Osteoblast (primary cell): Measurements from ENCODE around the gene NDRG3. TPM values are rescaled to one million over a fixed set of nuclear protein-coding genes. Genes with fewer than 3 reads are reported as not detected.

Source experiments
- DNase-seq: peaks from one replicate; pipeline ENCODE4 v3.0.0; 2011; ENCODE audit warnings: low spot score, mixed read lengths; ENCODE audit not compliant: insufficient read length; ENCODE audit errors: missing footprints
- H2AFZ ChIP-seq: 2 replicates; pipeline ENCODE4 v1.6.0; 2011; ENCODE audit warnings: mild to moderate bottlenecking, low read length
- H3K27ac ChIP-seq: 2 replicates; pipeline ENCODE4 v1.5.1; 2011; ENCODE audit warnings: mild to moderate bottlenecking, low read depth, low read length, moderate library complexity
- H3K27me3 ChIP-seq: 2 replicates; pipeline ENCODE4 v1.6.0; 2012; ENCODE audit warnings: mild to moderate bottlenecking, control low read depth, inconsistent platforms, low read length, moderate library complexity; ENCODE audit not compliant: insufficient read depth
- H3K36me3 ChIP-seq: 2 replicates; pipeline ENCODE4 v1.5.1; 2011; ENCODE audit warnings: mild to moderate bottlenecking, low read length, control low read depth, moderate library complexity; ENCODE audit not compliant: insufficient read depth
- H3K4me1 ChIP-seq: 2 replicates; pipeline ENCODE4 v1.5.1; 2011; ENCODE audit warnings: mild to moderate bottlenecking, low read length, control low read depth, moderate library complexity; ENCODE audit not compliant: insufficient read depth
- H3K4me2 ChIP-seq: 2 replicates; pipeline ENCODE4 v1.6.0; 2011; ENCODE audit warnings: mild to moderate bottlenecking, low read length; ENCODE audit not compliant: insufficient read depth
- H3K4me3 ChIP-seq: fragments of 200-600 bp; sonication (generic); 3 replicates; pipeline ENCODE4 v1.5.1; 2012; ENCODE audit warnings: mild to moderate bottlenecking, low read length, inconsistent platforms; ENCODE audit not compliant: insufficient read depth
- H3K79me2 ChIP-seq: 2 replicates; pipeline ENCODE4 v1.6.0; 2012; ENCODE audit warnings: mild to moderate bottlenecking, low read length, control low read depth, inconsistent platforms; ENCODE audit not compliant: insufficient read depth
- H3K9me3 ChIP-seq: 2 replicates; pipeline ENCODE4 v1.5.1; 2011; ENCODE audit warnings: low read depth, low read length, control low read depth
- H4K20me1 ChIP-seq: 2 replicates; pipeline ENCODE4 v1.6.0; 2012; ENCODE audit warnings: mild to moderate bottlenecking, low read length, control low read depth; ENCODE audit not compliant: insufficient read depth
- CTCF ChIP-seq: IDR thresholded peaks from 2 replicates; pipeline ENCODE4 v1.5.1; 2011; ENCODE audit warnings: mild to moderate bottlenecking, low read depth, low read length, moderate library complexity; ENCODE audit errors: extremely low read depth
- total RNA-seq: library from RNA; depleted of rRNA; stranded (reverse); fragments of >200 nt; gene quantifications from 2 replicates; pipeline ENCODE4 v1.2.3, GENCODE V29; 2012

Gene NDRG3
- total RNA-seq, result 26.4 and 31.2 TPM in 2 replicates

DNA sequence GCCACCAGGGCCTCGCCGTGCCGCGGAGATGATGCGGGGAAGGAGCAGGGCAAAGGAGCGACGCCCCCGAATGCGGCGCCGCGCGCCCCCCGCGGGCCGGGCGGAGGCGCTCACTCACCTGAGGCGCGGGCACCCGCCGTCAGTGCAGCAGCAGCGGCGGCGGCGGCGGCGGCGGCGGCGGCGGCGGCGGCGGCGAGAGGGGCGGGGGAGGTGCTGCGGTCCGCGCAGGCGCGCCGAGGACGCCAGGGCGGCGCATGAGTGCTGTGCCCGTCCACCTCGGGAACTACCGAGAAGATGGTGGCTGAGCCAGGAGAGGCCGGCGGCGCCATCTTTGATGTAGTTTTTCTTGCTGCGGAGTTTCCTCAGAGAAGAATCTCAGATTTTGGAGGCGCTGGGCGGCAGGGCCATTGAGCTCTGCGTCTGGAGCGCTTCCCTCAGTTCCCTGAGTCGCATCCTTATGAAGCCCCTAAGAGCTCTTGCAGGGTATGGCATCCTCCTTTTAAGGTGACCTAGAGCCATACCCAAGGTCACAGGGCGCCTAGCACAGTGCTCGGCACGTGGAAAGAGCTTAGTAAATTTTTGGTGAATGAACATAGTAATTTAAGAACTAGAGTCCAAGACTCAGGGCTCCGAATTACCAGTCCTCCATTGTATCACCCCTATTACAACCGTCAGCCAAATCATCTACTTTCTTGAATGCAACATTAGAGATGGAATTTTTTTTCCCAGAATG lies at the start of gene NDRG3:
Gene NDRG3 (minus strand): TSS at position 164 of the 733 bp plus-strand sequence. CDS start 24,355 bp downstream, outside the sequence.
- peaks cover 3% of the 10 kb centered on the region for H4K20me1 ChIP-seq
- H3K79me2 ChIP-seq, result peaks cover 12% of the 10 kb centered on the region
- peak within 1 kb of the TSS; percentile 72 for H3K4me3 ChIP-seq
- no peaks in the 10 kb centered on the region for H3K9me3 ChIP-seq
- H3K4me2 ChIP-seq, result peak within 1 kb of the TSS; percentile 99
- TF ChIP-seq CTCF, result no peak
- H3K27ac ChIP-seq, result peak within 1 kb of the TSS; percentile 58
- peak; percentile 99 for DNase-seq
- peaks cover 14% of the 10 kb centered on the region for H3K4me1 ChIP-seq
- H3K27me3 ChIP-seq, result no peaks in the 10 kb centered on the region
- peak within 1 kb of the TSS; percentile 100 for H2AFZ ChIP-seq
- no peaks in the 10 kb centered on the region for H3K36me3 ChIP-seq

DNA sequence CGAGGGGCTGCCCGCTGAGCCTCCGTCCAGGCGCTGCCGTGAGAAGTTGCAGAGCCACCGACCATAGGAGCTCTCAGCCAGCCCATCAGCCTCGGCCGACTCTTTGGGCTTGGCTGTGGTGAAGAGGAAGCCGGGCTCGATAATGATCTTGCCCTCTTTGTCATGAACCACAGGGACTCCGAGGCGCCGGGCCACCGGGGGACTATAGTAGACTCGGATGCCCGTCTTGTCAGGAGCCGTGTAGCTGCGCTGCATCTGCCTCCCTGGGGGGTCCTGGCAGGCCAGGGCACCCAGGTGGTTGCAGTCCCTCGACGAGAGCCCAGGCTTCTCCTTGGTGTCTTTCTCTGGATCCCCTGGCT lies 48.2 kb upstream of the NDRG3 start:
- H3K27ac ChIP-seq, result no peak overlapping the region
- H3K79me2 ChIP-seq, result peaks cover 16% of the 10 kb centered on the region
- peak; percentile 71 for DNase-seq
- no peaks in the 10 kb centered on the region for H3K9me3 ChIP-seq
- no peak for TF ChIP-seq CTCF
- peaks cover 66% of the 10 kb centered on the region for H3K36me3 ChIP-seq
- no peaks in the 10 kb centered on the region for H3K27me3 ChIP-seq
- peaks cover 22% of the 10 kb centered on the region for H4K20me1 ChIP-seq
- H3K4me3 ChIP-seq, result no peak overlapping the region
- H3K4me2 ChIP-seq, result no peak overlapping the region
- H3K4me1 ChIP-seq, result no peaks in the 10 kb centered on the region
- no peak overlapping the region for H2AFZ ChIP-seq

GRCh38 chr20:36793294-36794115 lies 47.6 kb upstream of the NDRG3 start:
- no peak overlapping the region for H3K4me2 ChIP-seq
- DNase-seq, result no peak
- peaks cover 62% of the 10 kb centered on the region for H3K36me3 ChIP-seq
- H3K4me1 ChIP-seq, result no peaks in the 10 kb centered on the region
- peaks cover 20% of the 10 kb centered on the region for H4K20me1 ChIP-seq
- H3K79me2 ChIP-seq, result peaks cover 17% of the 10 kb centered on the region
- H3K4me3 ChIP-seq, result no peak overlapping the region
- no peak overlapping the region for H2AFZ ChIP-seq
- H3K27ac ChIP-seq, result no peak overlapping the region
- no peaks in the 10 kb centered on the region for H3K27me3 ChIP-seq
- TF ChIP-seq CTCF, result no peak
- no peaks in the 10 kb centered on the region for H3K9me3 ChIP-seq

GRCh38 chr20:36792422-36792821 lies 46.5 kb upstream of the NDRG3 start:
- Histone ChIP-seq H3K4me2 (no peak overlapping the region), H3K4me1 (no peaks in the 10 kb centered on the region), H3K79me2 (peaks cover 16% of the 10 kb centered on the region), H3K27me3 (no peaks in the 10 kb centered on the region), H4K20me1 (peaks cover 17% of the 10 kb centered on the region), H2AFZ (no peak overlapping the region), H3K4me3 (no peak overlapping the region), H3K36me3 (peaks cover 51% of the 10 kb centered on the region), H3K9me3 (no peaks in the 10 kb centered on the region), H3K27ac (no peak overlapping the region)
- DNase-seq, result peak; percentile 93
- TF ChIP-seq CTCF, result peak; percentile 51
